Activated naive CD4-positive, alpha-beta T cell treated with anti-CD3 and anti-CD28 coated beads, Interleukin-2, amount 50 U/mL, for 72 hours (primary cell): ENCODE measurements around the gene ESPNL. TPM values are rescaled to one million over a fixed set of nuclear protein-coding genes. Genes with fewer than 3 reads are reported as not detected.

ENCODE experiments used
- ATAC-seq, 2 donors: fragments of 150-1000 bp; cut with Tn5 transposase; 2 replicates each; pipeline ENCODE4 v1.10.0; 2021; ENCODE audit warnings: mild to moderate bottlenecking in 2 of 2, moderate library complexity in 2 of 2
- DNase-seq, 2 donors: peaks; one replicate each; pipeline ENCODE4 v3.0.0; 2021 to 2022; ENCODE audit warnings: low spot score in 2 of 2
- H3K27ac Mint-ChIP-seq, 2 donors: one replicate each; pipeline ENCODE4 v1.8.0; 2022; ENCODE audit warnings: mild to moderate bottlenecking in 2 of 2, mixed read lengths in 2 of 2
- H3K36me3 Mint-ChIP-seq, 2 donors: one replicate each; pipeline ENCODE4 v1.8.0; 2022; ENCODE audit warnings: mixed read lengths in 2 of 2
- H3K9me3 Mint-ChIP-seq, 2 donors: one replicate each; pipeline ENCODE4 v1.8.0; 2022; ENCODE audit warnings: mixed read lengths in 2 of 2
- total RNA-seq, 2 donors: library from RNA; stranded (reverse); gene quantifications; one replicate each; pipeline ENCODE4 v1.2.3, GENCODE V29; 2022

Gene ESPNL
- total RNA-seq, 2 donors from 2014 or later = 0.18 to 0.43 TPM

- no peak for ATAC-seq
- no peak for DNase-seq
- Mint-ChIP-seq H3K9me3 (no peaks in the 10 kb centered on the region), H3K36me3 (peaks cover under 1 to 2% of the 10 kb centered on the region in 2 donors), H3K27ac (peak overlapping the region; percentile 47 to 89)
Observed at GRCh38 chr2:238092486-238093035, 7.6 kb upstream of the ESPNL start.

DNA sequence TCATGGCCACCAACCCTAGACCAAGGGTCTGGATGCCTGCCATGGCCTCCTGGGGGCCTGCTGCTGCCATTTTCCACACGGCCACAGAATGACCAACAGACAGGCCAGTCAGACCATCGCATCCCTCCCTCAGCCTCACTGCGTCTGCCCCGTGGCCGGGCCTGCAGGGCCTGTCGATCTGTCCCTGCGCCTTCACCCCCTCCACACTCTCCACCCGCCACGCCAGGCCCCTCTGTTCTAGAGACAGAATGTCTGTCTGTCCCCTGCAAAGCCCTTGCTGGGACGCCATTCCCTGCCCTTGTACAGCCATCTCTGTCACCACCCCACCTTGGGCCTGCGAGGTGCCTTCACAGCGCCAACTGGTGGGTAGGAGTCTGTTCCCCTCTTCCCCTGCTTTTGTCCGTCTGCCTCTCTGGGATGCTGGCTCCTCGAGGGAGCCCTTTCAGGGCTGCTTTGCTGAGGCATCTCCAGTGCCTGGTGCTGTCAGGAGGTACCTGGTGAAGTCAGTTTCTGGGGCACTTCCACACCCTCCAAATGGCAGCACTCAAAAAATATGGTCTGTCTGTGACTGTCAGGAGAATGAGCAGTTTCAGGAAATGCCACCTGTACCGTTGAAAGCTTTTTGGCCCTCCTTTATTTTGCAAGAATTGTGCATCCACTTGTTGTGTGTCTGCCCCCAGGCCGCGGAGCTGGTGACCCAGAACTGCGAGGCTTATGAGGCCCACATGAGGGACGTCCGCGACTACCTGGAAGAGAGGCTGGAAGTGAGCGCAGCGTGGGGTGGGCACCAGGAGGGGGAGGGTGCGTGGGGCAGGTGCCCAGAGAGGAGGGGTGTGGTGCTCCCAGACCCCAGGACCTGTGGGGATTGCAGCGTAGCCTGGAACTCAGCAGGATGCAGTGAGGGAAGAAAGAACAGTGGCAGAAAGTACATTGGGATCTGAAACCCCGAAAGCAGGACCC lies 6.7 kb upstream of the ESPNL start:
- peaks cover 5 to 7% of the 10 kb centered on the region in 2 donors for H3K36me3 Mint-ChIP-seq
- no peak for DNase-seq

GRCh38 chr2:238094438-238095022 lies 5.6 kb upstream of the ESPNL start:
- no peaks in the 10 kb centered on the region for H3K9me3 Mint-ChIP-seq
- H3K27ac Mint-ChIP-seq = peak overlapping the region in 1 of 2 donors; percentile 30
- H3K36me3 Mint-ChIP-seq = peaks cover 5 to 7% of the 10 kb centered on the region in 2 donors
- no peak for ATAC-seq
- DNase-seq = no peak

More for the DNA sequence above, 6.7 kb upstream of the ESPNL start:
- Mint-ChIP-seq H3K9me3 (no peaks in the 10 kb centered on the region), H3K27ac (peak overlapping the region; percentile 47 to 89)
- ATAC-seq = no peak

GRCh38 chr2:238095143-238095542 lies 5.0 kb upstream of the ESPNL start:
- no peak for ATAC-seq
- Mint-ChIP-seq H3K9me3 (no peaks in the 10 kb centered on the region), H3K27ac (no peak overlapping the region), H3K36me3 (peaks cover 5 to 7% of the 10 kb centered on the region in 2 donors)
- DNase-seq = no peak

GRCh38 chr2:238096311-238097011 lies 3.7 kb upstream of the ESPNL start:
- H3K27ac Mint-ChIP-seq = no peak overlapping the region
- peak in 1 of 2 donors; percentile 49 for DNase-seq
- H3K36me3 Mint-ChIP-seq = peaks cover 5 to 7% of the 10 kb centered on the region in 2 donors
- no peaks in the 10 kb centered on the region for H3K9me3 Mint-ChIP-seq
- no peak for ATAC-seq

DNA sequence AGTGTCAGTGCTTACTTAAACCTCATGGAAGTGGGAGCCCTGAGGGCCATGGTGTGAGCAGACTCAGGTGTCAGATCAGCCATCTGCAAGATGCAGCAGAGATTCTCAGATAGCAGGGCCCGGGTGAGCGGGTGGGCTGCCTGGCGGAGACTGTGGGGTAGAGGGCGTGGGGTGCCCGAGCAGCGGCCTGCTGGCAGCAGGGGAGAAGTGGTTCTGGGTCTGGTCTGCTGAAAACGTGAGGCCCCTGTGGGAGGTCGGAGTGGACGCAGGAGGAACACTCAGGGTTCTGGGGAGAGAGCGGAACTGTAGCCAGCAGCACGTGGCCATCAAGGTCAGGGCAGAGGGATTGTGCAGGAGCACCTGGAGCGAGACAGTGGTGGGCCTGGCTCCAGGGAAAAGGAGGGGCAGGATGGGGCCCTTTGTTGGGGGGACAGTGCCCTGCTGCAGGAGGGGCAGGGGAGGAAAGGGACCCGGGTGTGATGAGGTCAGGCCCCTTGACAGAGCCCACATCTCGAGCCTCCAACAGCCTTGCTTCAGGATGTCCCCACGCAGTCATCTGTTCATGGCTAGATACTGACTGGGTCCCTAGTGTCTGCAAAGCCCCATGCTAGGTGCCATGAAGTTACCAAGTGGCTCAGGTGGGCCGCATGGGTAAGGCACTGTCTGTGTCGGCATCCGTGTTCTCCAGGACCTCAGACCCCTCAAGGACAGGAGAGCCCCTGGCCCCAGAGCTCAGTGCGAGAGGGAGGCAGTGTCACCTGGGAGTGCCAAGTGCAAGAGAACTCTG lies 2.7 kb upstream of the ESPNL start:
- DNase-seq (peak in 1 of 2 donors; percentile 51), ATAC-seq (peak; percentile 4 to 13)
- H3K9me3 Mint-ChIP-seq = no peaks in the 10 kb centered on the region
- H3K36me3 Mint-ChIP-seq = peaks cover 5 to 7% of the 10 kb centered on the region in 2 donors
- peak overlapping the region; percentile 44 to 69 for H3K27ac Mint-ChIP-seq

- peaks cover 5 to 7% of the 10 kb centered on the region in 2 donors for H3K36me3 Mint-ChIP-seq
- peak in 1 of 2 donors; percentile 54 for DNase-seq
- no peaks in the 10 kb centered on the region for H3K9me3 Mint-ChIP-seq
- peak overlapping the region; percentile 69 to 74 for H3K27ac Mint-ChIP-seq
- ATAC-seq = peak; percentile 27 to 43
Observed at GRCh38 chr2:238097988-238098871, 1.9 kb upstream of the ESPNL start.

GRCh38 chr2:238098901-238099713 lies 1.0 kb upstream of the ESPNL start:
- peaks cover 5 to 7% of the 10 kb centered on the region in 2 donors for H3K36me3 Mint-ChIP-seq
- peak in 1 of 2 donors; percentile 47 for DNase-seq

GRCh38 chr2:238099714-238100048 lies 459 bp upstream of the ESPNL start:
- Mint-ChIP-seq H3K9me3 (no peaks in the 10 kb centered on the region), H3K36me3 (peaks cover 5 to 7% of the 10 kb centered on the region in 2 donors), H3K27ac (no peak overlapping the region)
- DNase-seq (no peak), ATAC-seq (no peak)

More at GRCh38 chr2:238098901-238099713, 1.0 kb upstream of the ESPNL start:
- ATAC-seq = peak in 1 of 2 donors; percentile 5
- Mint-ChIP-seq H3K9me3 (no peaks in the 10 kb centered on the region), H3K27ac (peak overlapping the region in 1 of 2 donors; percentile 14)

DNA sequence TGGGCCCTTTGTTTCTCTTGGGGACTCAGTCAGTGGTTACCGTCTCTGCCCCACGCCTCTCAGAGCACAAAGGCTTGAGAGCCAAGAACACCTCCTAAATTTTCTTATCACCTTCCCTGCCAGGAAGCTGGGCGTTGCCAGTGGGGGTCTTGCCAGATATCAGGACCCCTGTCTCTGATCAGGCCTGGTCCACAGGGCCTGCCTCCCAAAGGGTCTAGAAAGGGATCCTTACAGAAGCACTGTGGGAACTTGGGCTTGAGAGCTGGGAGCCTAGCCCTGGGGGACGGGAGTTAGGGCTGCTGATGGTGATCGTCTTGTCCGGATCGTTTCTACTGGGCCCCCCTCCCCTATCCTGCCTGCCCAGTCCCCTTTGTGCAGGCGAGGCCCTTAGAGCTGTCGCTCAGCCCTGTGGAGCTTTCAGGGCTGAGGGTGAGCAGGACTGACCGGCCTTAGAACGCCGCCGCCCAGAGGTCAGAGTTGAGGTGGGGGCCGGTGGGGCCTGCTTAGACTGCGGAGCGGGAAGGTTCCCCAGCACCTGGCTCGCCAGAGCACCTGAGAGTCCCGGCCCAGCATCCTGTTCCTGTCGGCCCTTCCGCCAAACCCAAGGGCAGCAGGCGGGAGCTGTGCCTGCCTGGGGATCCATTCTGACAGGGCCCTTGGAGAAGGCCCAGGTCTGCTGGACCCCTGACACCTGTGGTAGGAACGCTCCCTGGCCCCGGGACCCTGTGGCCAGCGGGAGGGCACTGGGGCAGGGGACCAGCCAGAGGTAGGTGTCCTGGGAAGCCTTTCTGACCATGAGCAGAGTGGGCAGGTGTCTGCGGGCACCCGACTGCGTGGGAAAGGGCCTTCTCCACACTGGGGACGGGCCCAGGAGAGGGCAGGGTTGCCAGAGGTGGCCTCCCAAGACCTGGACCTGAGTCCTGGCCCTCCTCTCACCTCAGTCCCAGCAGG lies 956 bp downstream of the ESPNL start:
- DNase-seq = peak in 1 of 2 donors; percentile 52
- Mint-ChIP-seq H3K36me3 (peaks cover 5 to 7% of the 10 kb centered on the region in 2 donors), H3K27ac (peak overlapping the region in 1 of 2 donors; percentile 30), H3K9me3 (no peaks in the 10 kb centered on the region)
- no peak for ATAC-seq

DNA sequence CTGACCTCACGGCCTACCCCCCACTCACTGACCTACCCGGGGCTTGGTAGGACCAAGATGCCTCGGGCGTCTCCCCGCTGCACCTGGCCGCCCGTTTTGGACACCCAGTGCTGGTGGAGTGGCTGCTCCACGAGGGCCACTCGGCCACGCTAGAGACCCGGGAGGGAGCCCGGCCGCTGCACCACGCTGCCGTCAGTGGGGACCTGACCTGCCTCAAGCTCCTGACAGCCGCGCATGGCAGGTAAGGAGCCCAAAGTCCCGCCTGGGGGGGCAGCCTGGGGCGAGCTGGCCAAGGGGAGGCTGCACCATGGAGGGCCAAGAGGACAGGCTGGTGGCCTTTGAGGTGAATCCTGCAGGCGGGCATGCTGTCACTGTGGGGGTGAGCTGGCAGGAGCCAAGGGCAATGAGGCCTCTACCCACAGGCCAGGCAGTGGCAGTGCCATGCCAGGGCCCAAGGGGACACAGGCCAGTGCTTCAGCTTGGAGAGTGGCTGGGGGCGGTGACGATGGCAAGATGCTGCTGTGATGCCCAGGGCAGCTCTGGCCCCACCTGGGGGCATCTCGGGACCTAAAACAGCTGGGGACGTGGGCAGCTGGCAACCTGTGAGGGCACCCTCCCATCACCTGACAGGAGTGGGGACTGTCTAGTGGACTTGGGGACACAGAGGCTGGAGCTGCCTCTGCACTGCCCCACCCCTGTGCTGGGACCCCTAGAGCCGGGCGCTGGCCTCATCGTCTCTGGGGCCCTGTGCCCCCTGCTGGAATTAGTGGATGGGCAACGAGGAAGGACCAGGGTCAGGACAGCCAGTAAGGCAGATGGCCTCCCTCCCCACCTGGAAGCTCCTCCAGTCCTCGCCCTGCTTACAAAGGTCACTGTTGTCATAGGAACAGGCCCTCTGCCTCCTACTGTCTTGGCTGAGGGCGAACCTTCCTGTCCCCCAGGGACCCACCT lies 2.0 kb downstream of the ESPNL start:
- DNase-seq (peak in 1 of 2 donors; percentile 54), ATAC-seq (no peak)
- peaks cover 5 to 7% of the 10 kb centered on the region in 2 donors for H3K36me3 Mint-ChIP-seq
- no peaks in the 10 kb centered on the region for H3K9me3 Mint-ChIP-seq
- H3K27ac Mint-ChIP-seq = peak overlapping the region in 1 of 2 donors; percentile 30

GRCh38 chr2:238102865-238103264 lies 2.7 kb downstream of the ESPNL start:
- DNase-seq (peak in 1 of 2 donors; percentile 39), ATAC-seq (no peak)
- H3K9me3 Mint-ChIP-seq = no peaks in the 10 kb centered on the region
- H3K36me3 Mint-ChIP-seq = peaks cover 1 to 2% of the 10 kb centered on the region in 2 donors
- peak overlapping the region in 1 of 2 donors; percentile 55 for H3K27ac Mint-ChIP-seq
